HG03521 (cell line): ENCODE results near the gene MPI.
A peak's percentile ranks its signal among the peaks of the same experiment; 100 is the strongest.

Source experiments
- ATAC-seq: cut with Tn5 transposase; IDR thresholded peaks from one replicate; pipeline ENCODE4 v1.9.1; 2021; ENCODE audit warnings: mild to moderate bottlenecking, moderate library complexity; ENCODE audit not compliant: unreplicated experiment

MPI gene, protein sequence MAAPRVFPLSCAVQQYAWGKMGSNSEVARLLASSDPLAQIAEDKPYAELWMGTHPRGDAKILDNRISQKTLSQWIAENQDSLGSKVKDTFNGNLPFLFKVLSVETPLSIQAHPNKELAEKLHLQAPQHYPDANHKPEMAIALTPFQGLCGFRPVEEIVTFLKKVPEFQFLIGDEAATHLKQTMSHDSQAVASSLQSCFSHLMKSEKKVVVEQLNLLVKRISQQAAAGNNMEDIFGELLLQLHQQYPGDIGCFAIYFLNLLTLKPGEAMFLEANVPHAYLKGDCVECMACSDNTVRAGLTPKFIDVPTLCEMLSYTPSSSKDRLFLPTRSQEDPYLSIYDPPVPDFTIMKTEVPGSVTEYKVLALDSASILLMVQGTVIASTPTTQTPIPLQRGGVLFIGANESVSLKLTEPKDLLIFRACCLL

GRCh38 chr15:74889883-74890664, at the start of gene MPI:
Gene MPI, plus strand, starts transcription at chr15:74890042. Its CDS starts 32 bp downstream, at chr15:74890074.
- ATAC-seq = peak; percentile 87

GRCh38 chr15:74840851-74841775, 48.7 kb upstream of the MPI start:
- ATAC-seq = no peak

DNA sequence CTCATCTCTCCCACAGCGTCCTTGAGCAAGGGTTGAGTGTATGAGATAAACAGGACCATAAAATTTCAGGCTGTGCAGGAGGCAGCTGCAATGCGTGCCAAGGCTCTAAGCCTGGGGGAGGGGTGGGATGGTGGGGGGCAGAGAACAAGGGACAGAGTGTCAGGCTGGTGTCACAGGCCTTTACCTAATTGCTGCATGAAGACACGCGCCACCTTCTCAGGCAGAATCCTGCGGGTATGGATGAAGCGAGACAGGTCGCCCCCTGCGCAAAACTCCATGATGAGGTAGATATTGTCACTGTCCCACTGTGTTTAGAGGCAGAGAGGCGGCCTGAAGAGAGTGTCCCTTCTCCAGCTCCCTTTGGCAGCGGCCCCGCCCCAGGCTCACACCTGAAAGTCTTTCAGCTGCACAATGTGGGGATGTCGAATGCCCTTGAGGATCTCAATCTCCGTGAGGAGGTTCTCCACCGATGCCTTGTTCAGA, 47.9 kb upstream of the MPI start:
- no peak for ATAC-seq

GRCh38 chr15:74842581-74843444, 47.0 kb upstream of the MPI start, which contains the start of gene ULK3:
Gene ULK3, minus strand, starts transcription at chr15:74843156. Its CDS starts 51 bp downstream, at chr15:74843105.
- ATAC-seq = peak; percentile 85

- ATAC-seq = no peak
Observed at GRCh38 chr15:74843445-74843828, 46.4 kb upstream of the MPI start.

- ATAC-seq = no peak
Observed at GRCh38 chr15:74843891-74844299, 45.9 kb upstream of the MPI start.

DNA sequence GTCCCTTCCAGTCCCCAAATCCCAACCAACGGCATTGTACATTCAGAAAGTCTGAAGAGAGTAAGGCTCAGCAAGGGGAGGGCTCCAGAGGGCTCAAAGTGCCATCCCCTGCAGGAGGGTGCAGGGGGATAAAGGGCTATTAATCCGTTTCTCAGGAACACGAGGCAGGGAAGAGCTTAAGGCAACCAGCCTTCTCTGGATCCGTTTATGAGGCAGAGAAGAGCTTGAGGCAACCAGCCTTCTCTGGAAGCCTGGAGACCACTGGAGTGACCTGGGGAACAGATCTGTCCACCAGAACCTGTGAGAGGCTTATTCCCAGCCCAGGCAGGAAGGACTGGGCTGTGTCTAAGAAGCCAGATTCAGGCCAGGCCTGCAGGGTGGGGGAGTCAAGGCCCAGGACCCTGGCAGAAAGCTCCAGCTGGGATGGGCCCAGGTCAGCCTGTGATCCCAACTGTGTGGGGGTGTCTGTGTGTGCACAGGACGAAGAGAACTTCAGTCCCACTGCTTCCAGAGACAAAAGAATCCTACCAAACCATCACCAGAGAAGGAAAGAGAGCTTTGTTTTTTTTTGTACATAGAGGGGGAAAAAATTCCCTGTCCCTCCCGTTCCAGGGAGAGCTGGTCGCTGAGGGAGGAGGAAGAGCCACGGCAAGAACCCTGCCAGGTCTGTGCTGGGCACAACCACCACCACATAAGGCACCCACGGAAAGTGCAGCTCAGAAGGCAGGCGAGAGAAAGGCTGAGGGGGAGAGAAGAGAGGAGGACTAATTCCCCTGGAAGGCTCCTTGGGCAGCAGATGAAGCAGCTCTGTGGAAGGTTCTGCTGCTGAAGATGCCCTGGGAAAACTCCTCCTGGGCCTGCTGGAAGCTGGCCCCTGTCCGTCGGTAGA, 45.3 kb upstream of the MPI start:
- no peak for ATAC-seq

DNA sequence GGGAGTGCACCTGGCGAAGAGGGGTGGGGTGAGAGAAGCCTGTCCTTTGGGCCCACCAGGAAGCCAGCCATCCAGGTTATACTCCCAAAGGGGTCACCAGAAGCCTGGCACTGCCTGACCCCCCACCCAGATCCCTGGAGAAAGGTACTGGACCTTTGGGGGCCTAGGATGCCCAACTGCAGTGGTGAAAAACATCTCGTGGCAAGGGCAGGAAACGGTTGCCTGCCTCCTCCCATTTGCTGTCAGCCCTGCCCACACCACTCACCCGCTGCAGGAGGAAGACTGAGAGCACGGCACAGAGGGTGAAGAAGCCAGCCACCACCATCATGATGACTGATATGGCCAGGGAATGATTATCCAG, 44.7 kb upstream of the MPI start:
- ATAC-seq = no peak

DNA sequence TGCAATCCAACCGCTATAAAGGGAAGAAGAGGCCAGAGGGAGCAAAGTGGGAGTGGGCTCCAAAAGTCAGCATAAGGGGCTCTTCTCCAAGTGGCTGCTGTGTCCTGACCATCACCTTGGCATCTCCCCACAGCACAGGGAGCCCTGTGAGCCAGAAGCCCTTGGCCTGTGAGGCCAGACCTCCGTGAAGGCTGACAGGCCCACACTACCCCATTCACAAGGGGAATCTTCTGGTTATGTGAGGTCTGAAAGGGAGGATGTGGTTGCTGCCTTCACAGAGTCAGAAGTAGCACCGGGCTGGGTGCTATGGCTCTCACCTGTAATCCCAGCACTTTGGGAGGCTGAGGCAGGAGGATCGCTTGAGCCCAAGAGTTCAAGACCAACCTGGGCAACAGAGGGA, 44.3 kb upstream of the MPI start:
- ATAC-seq = no peak

GRCh38 chr15:74847432-74847831, 42.4 kb upstream of the MPI start:
- no peak for ATAC-seq

DNA sequence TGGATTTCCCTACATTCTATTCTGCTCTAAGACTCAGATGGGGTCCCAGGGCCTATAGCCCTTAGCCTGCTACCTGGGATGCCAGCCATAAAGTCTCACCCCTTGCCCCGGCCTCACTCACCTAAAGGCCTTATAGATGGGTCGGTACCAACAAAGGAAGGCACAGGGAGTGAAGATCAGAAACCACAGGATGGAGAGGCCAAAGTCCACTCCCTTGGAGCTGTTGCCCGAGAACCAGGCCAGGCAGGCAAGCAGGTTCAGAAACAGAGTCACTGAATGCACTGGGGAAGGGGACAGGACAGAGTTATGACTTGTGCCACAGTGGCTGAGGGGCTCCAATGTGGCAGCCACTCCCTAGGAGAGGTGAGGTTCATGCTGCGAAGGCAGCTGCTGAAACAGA, 39.4 kb upstream of the MPI start:
- no peak for ATAC-seq

DNA sequence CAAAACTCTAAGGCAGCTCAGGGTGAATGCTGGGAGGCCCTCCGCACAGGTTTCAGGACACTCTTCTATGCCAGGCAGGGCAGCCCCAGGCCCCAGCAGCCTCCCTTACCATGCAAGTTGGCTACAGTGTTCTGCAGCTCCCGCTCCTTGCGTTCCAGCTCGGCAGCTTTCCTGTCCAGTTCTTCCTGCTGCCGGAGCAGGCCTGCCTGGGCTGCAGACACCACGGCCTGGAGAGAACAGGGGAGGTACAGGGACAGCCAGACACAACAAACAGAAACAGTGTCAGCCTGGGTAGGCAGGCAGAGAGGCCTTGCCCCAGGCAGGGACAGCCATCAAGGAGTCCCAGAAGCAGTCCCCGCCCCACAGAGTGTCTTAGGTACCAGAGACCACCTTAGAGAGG, 37.9 kb upstream of the MPI start:
- ATAC-seq = no peak

GRCh38 chr15:74854453-74855022, 35.3 kb upstream of the MPI start:
- ATAC-seq = no peak

DNA sequence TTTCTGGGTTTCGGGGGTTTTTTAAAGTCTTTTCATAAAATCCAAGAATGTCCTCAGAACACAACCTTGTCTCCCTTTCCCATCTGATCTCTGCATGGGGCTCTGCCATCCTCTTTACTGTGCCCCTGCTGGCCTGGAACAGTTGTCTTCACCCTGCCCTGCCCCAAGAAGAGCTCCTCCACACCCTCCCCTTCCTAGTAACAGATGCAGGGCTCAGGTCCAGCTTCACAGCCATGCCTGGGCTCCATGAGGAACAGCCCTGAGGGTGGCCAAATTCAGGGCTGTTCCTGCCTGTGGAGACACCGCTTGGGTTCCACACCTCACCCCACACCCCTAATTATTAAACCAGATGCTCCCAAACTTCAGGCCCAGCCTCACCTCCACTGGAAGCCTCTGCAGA, 34.0 kb upstream of the MPI start:
- ATAC-seq = no peak

DNA sequence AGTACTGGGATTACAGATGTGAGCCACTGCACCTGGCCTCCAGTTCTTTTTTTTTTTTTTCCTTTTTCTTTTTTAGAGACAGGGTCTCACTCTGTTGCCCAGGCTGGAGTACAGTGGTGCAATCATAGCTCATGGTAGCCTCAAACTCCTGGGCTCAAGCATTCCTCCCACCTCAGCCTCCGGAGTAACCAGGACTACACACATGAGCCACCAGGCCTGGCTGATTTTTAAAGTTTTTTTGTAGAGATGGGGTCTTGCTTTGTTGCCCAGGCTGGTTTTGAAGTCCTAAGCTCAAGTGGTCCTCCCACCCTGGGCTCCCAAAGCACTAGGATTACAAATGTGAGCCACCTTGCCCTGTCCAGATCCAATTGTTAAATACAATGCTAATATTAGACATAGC, 33.3 kb upstream of the MPI start:
- no peak for ATAC-seq

DNA sequence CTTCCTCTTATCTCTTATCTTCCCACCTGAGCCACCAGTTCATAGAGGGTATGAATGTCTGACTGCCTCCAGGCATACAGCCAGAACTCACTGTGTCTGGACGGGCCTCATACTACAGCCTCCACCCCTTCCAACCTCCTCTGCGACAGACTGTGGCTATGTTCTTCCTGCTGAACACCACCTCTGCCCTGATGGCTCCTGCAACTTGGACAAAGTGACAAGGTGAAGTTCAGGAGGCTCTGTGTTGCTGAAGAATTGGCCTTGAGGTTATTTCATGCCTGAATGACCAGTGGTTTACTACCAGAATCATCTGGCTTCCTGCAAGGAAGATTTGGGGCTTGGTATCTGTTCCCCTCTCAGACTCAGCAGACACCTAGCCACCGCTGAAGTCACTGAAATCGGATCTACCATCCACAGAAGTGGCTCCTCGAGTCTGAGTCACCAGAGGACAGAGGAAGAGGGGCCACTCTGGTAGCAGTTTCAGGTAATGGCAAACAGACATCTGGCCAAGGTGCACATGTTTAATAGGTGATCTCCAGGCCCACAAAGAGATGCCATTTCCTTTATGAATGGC, 32.7 kb upstream of the MPI start:
- peak; percentile 63 for ATAC-seq

GRCh38 chr15:74857671-74858368, 32.0 kb upstream of the MPI start:
- ATAC-seq = no peak

DNA sequence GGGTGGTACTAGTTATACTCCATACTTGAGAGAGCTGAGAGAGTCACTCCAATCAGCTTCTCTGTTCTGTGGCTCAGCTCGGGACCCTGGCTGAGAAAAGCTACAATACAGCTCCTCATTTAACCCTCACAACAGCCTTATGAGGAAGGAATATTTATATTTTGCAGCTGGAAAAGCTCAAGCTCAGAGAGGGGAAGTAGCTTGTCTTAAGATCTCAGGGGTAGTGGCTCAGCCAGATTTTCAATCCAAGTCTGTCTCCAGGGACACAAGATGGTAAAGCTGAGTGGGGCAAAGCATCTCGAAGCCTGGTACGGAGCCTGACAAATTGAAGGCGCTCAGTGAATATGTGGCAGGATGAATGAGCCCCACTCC, 31.5 kb upstream of the MPI start:
- ATAC-seq = no peak
